PFSK-1 (cell line): ENCODE measurements around the gene TTLL4.

Source experiments
- FOXP2 ChIP-seq: optimal IDR thresholded peaks from 2 replicates; pipeline ENCODE3; 2011; ENCODE audit warnings: borderline replicate concordance, control low read depth, inconsistent platforms; ENCODE audit not compliant: insufficient read depth; ENCODE audit errors: extremely low read length, extremely low read depth
- POLR2AphosphoS5 ChIP-seq: IDR thresholded peaks from 2 replicates; pipeline ENCODE4 v1.6.1; 2012; ENCODE audit warnings: low read depth, mild to moderate bottlenecking, control low read depth, low read length, moderate library complexity
- SIN3A ChIP-seq: IDR thresholded peaks from 2 replicates; pipeline ENCODE4 v1.6.1; 2012; ENCODE audit warnings: mild to moderate bottlenecking, low read length, moderate library complexity, borderline replicate concordance; ENCODE audit not compliant: insufficient read depth
- TAF1 ChIP-seq: IDR thresholded peaks from 2 replicates; pipeline ENCODE4 v1.6.1; 2012; ENCODE audit warnings: low read length, control low read depth, borderline replicate concordance; ENCODE audit not compliant: insufficient read depth
- TF ChIP-seq, protein P1 (sequence below), 2 experiments: IDR thresholded peaks; 2 replicates each; pipeline versions ENCODE4 v1.6.1 to v1.8.0; 2011 to 2012; ENCODE audit warnings: low read depth in 2 of 2, low read length in 2 of 2, control low read depth in 1 of 2, inconsistent platforms in 1 of 2, mild to moderate bottlenecking in 1 of 2, moderate library complexity in 1 of 2; ENCODE audit not compliant: insufficient read depth in 1 of 2

The TTLL4 gene

GRCh38 chr2:218713922-218714321, 3.3 kb downstream of the TTLL4 start:
- no peak for TF ChIP-seq TAF1
- TF ChIP-seq, protein P1, sequence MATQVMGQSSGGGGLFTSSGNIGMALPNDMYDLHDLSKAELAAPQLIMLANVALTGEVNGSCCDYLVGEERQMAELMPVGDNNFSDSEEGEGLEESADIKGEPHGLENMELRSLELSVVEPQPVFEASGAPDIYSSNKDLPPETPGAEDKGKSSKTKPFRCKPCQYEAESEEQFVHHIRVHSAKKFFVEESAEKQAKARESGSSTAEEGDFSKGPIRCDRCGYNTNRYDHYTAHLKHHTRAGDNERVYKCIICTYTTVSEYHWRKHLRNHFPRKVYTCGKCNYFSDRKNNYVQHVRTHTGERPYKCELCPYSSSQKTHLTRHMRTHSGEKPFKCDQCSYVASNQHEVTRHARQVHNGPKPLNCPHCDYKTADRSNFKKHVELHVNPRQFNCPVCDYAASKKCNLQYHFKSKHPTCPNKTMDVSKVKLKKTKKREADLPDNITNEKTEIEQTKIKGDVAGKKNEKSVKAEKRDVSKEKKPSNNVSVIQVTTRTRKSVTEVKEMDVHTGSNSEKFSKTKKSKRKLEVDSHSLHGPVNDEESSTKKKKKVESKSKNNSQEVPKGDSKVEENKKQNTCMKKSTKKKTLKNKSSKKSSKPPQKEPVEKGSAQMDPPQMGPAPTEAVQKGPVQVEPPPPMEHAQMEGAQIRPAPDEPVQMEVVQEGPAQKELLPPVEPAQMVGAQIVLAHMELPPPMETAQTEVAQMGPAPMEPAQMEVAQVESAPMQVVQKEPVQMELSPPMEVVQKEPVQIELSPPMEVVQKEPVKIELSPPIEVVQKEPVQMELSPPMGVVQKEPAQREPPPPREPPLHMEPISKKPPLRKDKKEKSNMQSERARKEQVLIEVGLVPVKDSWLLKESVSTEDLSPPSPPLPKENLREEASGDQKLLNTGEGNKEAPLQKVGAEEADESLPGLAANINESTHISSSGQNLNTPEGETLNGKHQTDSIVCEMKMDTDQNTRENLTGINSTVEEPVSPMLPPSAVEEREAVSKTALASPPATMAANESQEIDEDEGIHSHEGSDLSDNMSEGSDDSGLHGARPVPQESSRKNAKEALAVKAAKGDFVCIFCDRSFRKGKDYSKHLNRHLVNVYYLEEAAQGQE (IDR thresholded peaks at IDR 0.05; ENCODE audit: insufficient read depth in 1 of 2, low read depth in 2 of 2, low read length in 2 of 2), result no peak
- TF ChIP-seq FOXP2, result no peak
- no peak for TF ChIP-seq SIN3A
- TF ChIP-seq POLR2AphosphoS5, result no peak

DNA sequence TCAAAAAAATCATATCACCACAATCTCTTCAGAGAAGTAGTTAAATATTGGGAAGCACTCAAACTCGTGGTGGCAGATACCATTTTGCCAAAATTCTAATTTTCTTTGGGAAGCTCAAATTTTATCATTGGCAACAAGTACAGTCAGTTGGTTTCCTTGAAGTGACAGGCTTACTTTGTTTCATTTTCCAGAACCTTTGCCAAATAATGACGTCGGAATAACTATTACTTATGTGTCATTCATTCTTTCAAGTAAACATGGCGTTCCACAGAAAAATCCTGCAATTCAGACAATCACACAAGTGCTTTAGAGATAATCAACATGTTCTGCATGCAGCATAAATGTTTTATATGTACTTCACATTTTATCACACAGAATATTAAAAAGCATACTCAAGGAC, 5.4 kb downstream of the TTLL4 start:
- TF ChIP-seq, protein P1 (IDR thresholded peaks at IDR 0.05; ENCODE audit: insufficient read depth in 1 of 2, low read depth in 2 of 2, low read length in 2 of 2), result no peak
- TF ChIP-seq POLR2AphosphoS5 (no peak), SIN3A (no peak), TAF1 (no peak), FOXP2 (no peak)

- TF ChIP-seq FOXP2, result no peak
- TF ChIP-seq, protein P1 (IDR thresholded peaks at IDR 0.05; ENCODE audit: insufficient read depth in 1 of 2, low read depth in 2 of 2, low read length in 2 of 2), result no peak
- no peak for TF ChIP-seq POLR2AphosphoS5
- TF ChIP-seq SIN3A, result no peak
- TF ChIP-seq TAF1, result no peak
Observed at GRCh38 chr2:218717262-218717661, 6.6 kb downstream of the TTLL4 start.

- no peak for TF ChIP-seq SIN3A
- no peak for TF ChIP-seq POLR2AphosphoS5
- TF ChIP-seq, protein P1 (IDR thresholded peaks at IDR 0.05; ENCODE audit: insufficient read depth in 1 of 2, low read depth in 2 of 2, low read length in 2 of 2), result no peak
Observed at GRCh38 chr2:218718058-218718457, 7.4 kb downstream of the TTLL4 start.

GRCh38 chr2:218719457-218719856, 8.8 kb downstream of the TTLL4 start:
- TF ChIP-seq POLR2AphosphoS5 (no peak), FOXP2 (no peak), SIN3A (no peak), TAF1 (no peak)
- TF ChIP-seq, protein P1 (IDR thresholded peaks at IDR 0.05; ENCODE audit: insufficient read depth in 1 of 2, low read depth in 2 of 2, low read length in 2 of 2), result no peak
